Lower lobe of right lung (tissue), 2 donors: ENCODE data around the gene FBXW2. TPM values are rescaled to one million over a fixed set of nuclear protein-coding genes. Genes with fewer than 3 reads are reported as not detected.
A peak's percentile ranks its signal among the peaks of the same experiment; 100 is the strongest.
"Not testable (repeated sequence)": the region's sequence is repeated elsewhere in the genome, so short reads cannot be mapped to it uniquely, and the experiment has no call there.

Experiments used
- ATAC-seq, 2 donors: fragments of 200-7000 bp; cut with Tn5 transposase; one replicate each; pipeline ENCODE4 v1.9.1; 2020 to 2022; ENCODE audit warnings: mild to moderate bottlenecking in 2 of 2, moderate library complexity in 2 of 2
- DNase-seq: peaks from one replicate; pipeline ENCODE4 v3.0.0-alpha.2; 2020
- H3K27ac ChIP-seq: fragments of 200-600 bp; one replicate; pipeline ENCODE4 v1.8.0; 2022
- H3K27me3 ChIP-seq: fragments of 200-600 bp; one replicate; pipeline ENCODE4 v1.8.0; 2022; ENCODE audit warnings: low read depth
- H3K36me3 ChIP-seq: fragments of 200-600 bp; one replicate; pipeline ENCODE4 v1.8.0; 2022; ENCODE audit warnings: mild to moderate bottlenecking
- H3K4me1 ChIP-seq: fragments of 200-600 bp; one replicate; pipeline ENCODE4 v1.8.0; 2022
- H3K4me3 ChIP-seq: fragments of 200-600 bp; one replicate; pipeline ENCODE4 v1.8.0; 2022; ENCODE audit warnings: mild to moderate bottlenecking
- H3K9me3 ChIP-seq: fragments of 200-600 bp; one replicate; pipeline ENCODE4 v1.8.0; 2022
- CTCF ChIP-seq: fragments of 200-600 bp; IDR thresholded peaks from one replicate; pipeline ENCODE4 v1.8.0; 2022; ENCODE audit warnings: antibody characterized with exemption, mild to moderate bottlenecking
- intact Hi-C: fragments of 100-400 bp; cut with DNase I; formaldehyde crosslinking; loops from one replicate; pipeline ENCODE4 v1.11.0; 2022
- total RNA-seq: library from RNA; stranded (reverse); fragmentation: NEBNext Ultra II Directional; extraction: Animal tissue kit (Norgen Biotek cat#: 25700); gene quantifications from one replicate; pipeline ENCODE4 v1.2.1, GENCODE V29; 2021
- donor health status: DM: no; HTN: yes; CAD: no; lungs with severe emphysema.

The FBXW2 gene
- total RNA-seq, 1 donor from 2014 or later, result 76.7 TPM

GRCh38 chr9:120815075-120815474 lies 21.9 kb upstream of the FBXW2 start:
- DNase-seq (no peak), ATAC-seq (no peak)
- no peaks in the 10 kb centered on the region for H3K9me3 ChIP-seq
- no peak overlapping the region for H3K27ac ChIP-seq
- no peak overlapping the region for H3K4me3 ChIP-seq
- intact Hi-C loops, result no loop called here
- H3K4me1 ChIP-seq, result no peaks in the 10 kb centered on the region
- TF ChIP-seq CTCF, result no peak
- H3K27me3 ChIP-seq, result no peaks in the 10 kb centered on the region
- peaks cover 48% of the 10 kb centered on the region for H3K36me3 ChIP-seq

- H3K27me3 ChIP-seq, result no peaks in the 10 kb centered on the region
- no peak for DNase-seq
- no peaks in the 10 kb centered on the region for H3K36me3 ChIP-seq
- no peak overlapping the region for H3K27ac ChIP-seq
- H3K4me3 ChIP-seq, result no peak overlapping the region
- ATAC-seq, result no peak
- no peak for TF ChIP-seq CTCF
- H3K9me3 ChIP-seq, result peaks cover 38% of the 10 kb centered on the region
- intact Hi-C loops, result no loop called here
- H3K4me1 ChIP-seq, result no peaks in the 10 kb centered on the region
These were observed 15.7 kb upstream of the FBXW2 start for GRCh38 chr9:120808931-120809330.

- intact Hi-C loops, result no loop called here
- H3K4me3 ChIP-seq, result no peak overlapping the region
- no peak for TF ChIP-seq CTCF
- H3K4me1 ChIP-seq, result no peaks in the 10 kb centered on the region
- ATAC-seq (no peak), DNase-seq (no peak)
- H3K27ac ChIP-seq, result no peak overlapping the region
- H3K9me3 ChIP-seq, result peaks cover 38% of the 10 kb centered on the region
- H3K27me3 ChIP-seq, result no peaks in the 10 kb centered on the region
- no peaks in the 10 kb centered on the region for H3K36me3 ChIP-seq
These were observed 14.6 kb upstream of the FBXW2 start for GRCh38 chr9:120807607-120808379.

- H3K27me3 ChIP-seq, H3K36me3 ChIP-seq, H3K4me1 ChIP-seq, intact Hi-C loops, DNase-seq, H3K4me3 ChIP-seq, ATAC-seq, H3K27ac ChIP-seq: not testable (repeated sequence)
- H3K9me3 ChIP-seq, result peaks cover 38% of the 10 kb centered on the region
These were observed 11.7 kb upstream of the FBXW2 start for GRCh38 chr9:120804784-120805363.

GRCh38 chr9:120801441-120801840 lies 8.2 kb upstream of the FBXW2 start:
- H3K4me3 ChIP-seq, result no peak overlapping the region
- ATAC-seq (no peak), DNase-seq (no peak)
- no peaks in the 10 kb centered on the region for H3K27me3 ChIP-seq
- no peaks in the 10 kb centered on the region for H3K4me1 ChIP-seq
- no peaks in the 10 kb centered on the region for H3K36me3 ChIP-seq
- intact Hi-C loops, result no loop called here
- TF ChIP-seq CTCF, result no peak
- peaks cover 16% of the 10 kb centered on the region for H3K9me3 ChIP-seq
- no peak overlapping the region for H3K27ac ChIP-seq

GRCh38 chr9:120791161-120791560 lies 2.1 kb downstream of the FBXW2 start:
- H3K9me3 ChIP-seq, result no peaks in the 10 kb centered on the region
- TF ChIP-seq CTCF, result no peak
- no peak for DNase-seq
- no peak overlapping the region for H3K27ac ChIP-seq
- peak overlapping the region; percentile 94 for H3K4me3 ChIP-seq
- H3K27me3 ChIP-seq, result no peaks in the 10 kb centered on the region
- intact Hi-C loops, result no loop called here
- peaks cover 34% of the 10 kb centered on the region for H3K36me3 ChIP-seq
- ATAC-seq, result no peak
- H3K4me1 ChIP-seq, result peaks cover 71% of the 10 kb centered on the region
